ENCODE measurements around the gene LCT. TPM values are rescaled to one million over a fixed set of nuclear protein-coding genes. Genes with fewer than 3 reads are reported as not detected.
"Not testable (repeated sequence)": the region's sequence is repeated elsewhere in the genome, so short reads cannot be mapped to it uniquely, and the experiment has no call there.

Gene LCT
- under 1 TPM in 1 of 4 donors, not detected in 3; under 0.01 TPM for total RNA-seq

DNA sequence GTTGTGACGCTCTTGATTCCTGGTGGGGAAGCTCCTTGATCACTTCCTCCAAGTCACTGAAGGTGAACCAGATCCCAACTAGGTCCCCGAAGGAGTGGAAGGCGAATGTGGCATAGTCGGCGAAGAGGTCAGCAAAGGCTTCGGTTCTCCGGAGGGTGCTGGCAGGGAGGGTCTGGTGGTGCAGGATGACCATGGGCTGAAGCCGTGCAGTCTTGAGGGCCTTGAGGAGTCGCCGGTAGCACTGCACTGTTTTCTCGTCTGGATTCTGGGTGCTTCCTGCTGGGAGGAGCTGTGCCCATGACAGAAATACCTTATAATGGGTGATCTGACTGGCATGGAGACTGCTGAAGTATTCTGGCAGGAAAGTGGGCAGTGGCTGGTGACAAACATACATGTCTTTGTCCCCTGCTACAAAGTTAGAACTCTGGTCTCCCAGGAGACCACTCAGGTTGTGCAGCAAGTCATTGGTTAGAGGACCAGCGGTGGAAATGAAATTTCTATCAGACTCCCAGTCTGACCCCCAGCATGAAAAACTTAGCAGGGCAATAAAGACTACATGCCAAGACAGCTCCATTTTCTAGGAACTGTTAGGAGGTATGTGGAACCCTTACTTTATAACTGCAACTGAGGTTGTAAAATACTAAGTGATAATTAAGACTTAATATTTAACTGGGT lies at the start of gene LCT:
Gene LCT (minus strand): TSS at position 589 of the 675 bp plus-strand sequence. CDS start 15 bp downstream, at position 574.
- no peak for TF ChIP-seq CTCF (IDR thresholded peaks at IDR 0.05)
- TF ChIP-seq POLR2A (IDR thresholded peaks at IDR 0.05) = no peak
- H3K36me3 ChIP-seq = peaks cover 0 to 7% (median 0%) of the 10 kb centered on the region in 3 donors
- H3K4me3 ChIP-seq = no peak within 1 kb of the TSS
- no peaks in the 10 kb centered on the region for H3K27me3 ChIP-seq
- no peak within 1 kb of the TSS for H3K27ac ChIP-seq
- H3K9me3 ChIP-seq = no peaks in the 10 kb centered on the region
- no peak for DNase-seq
- intact Hi-C loops (cut with DNase I) = no loop called here
- H3K4me1 ChIP-seq = peaks cover 0 to 9% (median 4%) of the 10 kb centered on the region in 3 donors
- WGBS, 2 donors = 95 to 98% methylated on average over 4 to 11 of the region's 12 CpGs

- TF ChIP-seq POLR2A (IDR thresholded peaks at IDR 0.05) = no peak
- TF ChIP-seq CTCF (IDR thresholded peaks at IDR 0.05) = no peak
- DNase-seq = no peak
- 79 to 90% methylated on average over 4 of the region's 4 CpGs for WGBS, 2 donors
- Histone ChIP-seq H3K36me3 (no peaks in the 10 kb centered on the region), H3K27me3 (peaks cover 0 to 7% (median 0%) of the 10 kb centered on the region in 4 donors), H3K4me3 (no peak overlapping the region), H3K9me3 (no peaks in the 10 kb centered on the region), H3K27ac (no peak overlapping the region), H3K4me1 (no peaks in the 10 kb centered on the region)
- intact Hi-C loops (cut with DNase I) = no loop called here
These were observed 48.7 kb upstream of the LCT start for GRCh38 chr2:135885709-135886108.

- Histone ChIP-seq H3K4me1 (no peaks in the 10 kb centered on the region), H3K9me3 (no peaks in the 10 kb centered on the region), H3K4me3 (no peak overlapping the region), H3K27me3 (peaks cover 0 to 7% (median 0%) of the 10 kb centered on the region in 4 donors), H3K36me3 (no peaks in the 10 kb centered on the region), H3K27ac (no peak overlapping the region)
- DNase-seq = no peak
- WGBS, 2 donors = 61 to 83% methylated on average over 3 of the region's 3 CpGs
- intact Hi-C loops (cut with DNase I) = no loop called here
- TF ChIP-seq CTCF (IDR thresholded peaks at IDR 0.05) = no peak
- no peak for TF ChIP-seq POLR2A (IDR thresholded peaks at IDR 0.05)
These were observed 45.4 kb upstream of the LCT start for GRCh38 chr2:135882415-135882814.

DNA sequence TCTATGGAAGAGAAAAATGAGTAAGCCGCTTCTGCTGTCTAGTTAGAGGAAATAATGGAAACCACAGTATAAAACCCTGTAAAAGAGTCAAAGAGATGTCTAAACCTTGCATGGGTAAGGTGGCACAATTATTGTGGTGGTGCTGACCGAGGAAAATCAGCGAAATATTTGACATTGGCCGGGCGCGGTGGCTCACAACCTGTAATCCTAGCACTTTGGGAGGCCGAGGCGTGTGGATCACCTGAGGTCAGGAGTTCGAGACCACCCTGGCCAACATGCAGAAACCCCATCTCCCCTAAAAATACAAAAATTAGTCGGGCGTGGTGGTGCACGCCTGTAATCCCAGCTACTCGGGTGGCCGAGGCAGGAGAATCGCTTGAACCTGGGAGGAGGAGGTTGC lies 39.8 kb upstream of the LCT start:
- DNase-seq; H3K9me3 ChIP-seq; H3K27me3 ChIP-seq; intact Hi-C loops (cut with DNase I): not testable (repeated sequence)
- 81 to 85% methylated on average over 8 to 15 of the region's 15 CpGs for WGBS, 2 donors
- peak overlapping the region; percentile 74 to 85 (median 79) for H3K4me3 ChIP-seq
- peaks cover 0 to 12% (median 0%) of the 10 kb centered on the region in 3 donors for H3K36me3 ChIP-seq
- peaks cover 3 to 29% (median 13%) of the 10 kb centered on the region in 3 donors for H3K4me1 ChIP-seq
- peak overlapping the region in 3 of 4 donors; percentile 78 to 88 (median 86) for H3K27ac ChIP-seq

DNA sequence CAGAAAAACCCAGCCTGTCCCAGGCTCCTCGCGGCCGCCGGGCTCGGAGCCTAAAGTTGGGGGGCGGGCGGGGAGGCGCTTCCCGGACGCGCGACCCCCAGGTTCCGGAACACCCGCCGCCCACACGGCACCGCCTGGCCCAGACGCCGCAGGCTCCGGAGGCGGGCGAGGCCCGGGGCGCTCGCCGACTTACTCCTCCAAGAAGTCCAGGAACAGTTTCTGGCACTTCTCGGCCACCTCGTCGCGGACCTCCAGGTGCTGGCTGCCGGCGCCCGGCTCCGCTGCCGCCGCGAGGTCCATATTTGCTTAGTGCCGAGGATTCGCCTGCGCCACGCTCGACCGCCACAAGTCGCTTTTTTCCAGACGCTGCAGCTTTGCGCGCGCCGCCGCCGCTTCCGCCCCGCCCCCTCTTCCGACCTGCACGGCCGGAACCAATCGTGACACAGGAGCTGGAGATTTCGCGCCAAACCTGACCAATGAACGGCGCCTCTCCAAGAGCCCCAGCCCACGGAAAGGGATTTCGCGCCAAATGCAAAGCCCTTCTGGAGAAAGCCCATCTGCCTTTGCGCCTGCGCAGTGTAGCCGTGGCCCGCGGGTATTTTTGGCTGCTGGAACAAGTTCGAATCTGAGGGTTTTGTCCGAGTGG lies 39.2 kb upstream of the LCT start, which contains the start of gene MCM6:
Gene MCM6 (minus strand): TSS at position 378 of the 646 bp plus-strand sequence. CDS start 78 bp downstream, at position 300.
- TF ChIP-seq POLR2A (IDR thresholded peaks at IDR 0.05) (peak in 3 of 4 donors; percentile 18 to 59 (median 47)), CTCF (IDR thresholded peaks at IDR 0.05) (peak in 4 of 6 experiments; percentile 10 to 35 (median 24))
- Histone ChIP-seq H3K9me3 (no peaks in the 10 kb centered on the region), H3K27me3 (no peaks in the 10 kb centered on the region), H3K36me3 (peaks cover 0 to 16% (median 0%) of the 10 kb centered on the region in 3 donors), H3K4me3 (peak within 1 kb of the TSS; percentile 74 to 85 (median 79)), H3K4me1 (peaks cover 3 to 29% (median 13%) of the 10 kb centered on the region in 3 donors), H3K27ac (peak within 1 kb of the TSS; percentile 78 to 88 (median 85))
- DNase-seq = peak; percentile 77
- intact Hi-C loops (cut with DNase I) = no loop called here
- WGBS, 2 donors = 1 to 2% methylated on average over 7 to 24 of the region's 71 CpGs

All from esophagus squamous epithelium (tissue), 5 donors.